OCI-LY3 (cell line): ENCODE data around the gene TPM4.

ENCODE experiments used
- H2AFZ ChIP-seq: fragments of 200-600, 300-600 bp; shearing (Covaris generic); 2 replicates; pipeline ENCODE4 v1.6.0; 2014; ENCODE audit warnings: antibody characterized with exemption, low read depth, low read length
- H3K27ac ChIP-seq: fragments of 200-600, 300-600 bp; sonication (generic); 2 replicates; pipeline ENCODE4 v1.5.1; 2014; ENCODE audit warnings: mild to moderate bottlenecking, low read length, moderate library complexity, mixed read lengths
- H3K27me3 ChIP-seq: fragments of 200-600, 300-600 bp; sonication (generic); 2 replicates; pipeline ENCODE4 v1.6.1; 2014; ENCODE audit warnings: low read depth, low read length, mixed read lengths
- H3K36me3 ChIP-seq: fragments of 200-600, 300-600 bp; sonication (generic); replicated peaks from 2 replicates; pipeline ENCODE3; 2014; ENCODE audit warnings: low read depth, low read length, mixed read lengths
- H3K4me1 ChIP-seq: fragments of 300-600, 200-600 bp; sonication (generic); 2 replicates; pipeline ENCODE4 v1.6.1; 2014; ENCODE audit warnings: low read length, mixed read lengths
- H3K4me2 ChIP-seq: fragments of 200-600, 300-600 bp; sonication (generic); 2 replicates; pipeline ENCODE4 v1.6.1; 2014; ENCODE audit warnings: low read length, mixed read lengths
- H3K4me3 ChIP-seq: fragments of 300-600, 200-600 bp; sonication (generic); 2 replicates; pipeline ENCODE4 v1.5.1; 2014; ENCODE audit warnings: antibody characterized with exemption, mild to moderate bottlenecking, low read length, moderate library complexity
- H3K79me2 ChIP-seq: fragments of 300-600, 200-600 bp; shearing (Covaris generic); 2 replicates; pipeline ENCODE4 v1.6.1; 2014; ENCODE audit warnings: mild to moderate bottlenecking, low read length, mixed read lengths
- H3K9ac ChIP-seq: fragments of 300-600, 200-600 bp; shearing (Covaris generic); 2 replicates; pipeline ENCODE4 v1.6.0; 2014; ENCODE audit warnings: mild to moderate bottlenecking, low read length, moderate library complexity
- H3K9me3 ChIP-seq: fragments of 200-600, 300-600 bp; shearing (Covaris generic); 2 replicates; pipeline ENCODE4 v1.6.1; 2014; ENCODE audit warnings: low read length, mixed read lengths; ENCODE audit not compliant: insufficient read depth
- H4K20me1 ChIP-seq: fragments of 200-600, 300-600 bp; sonication (generic); 2 replicates; pipeline ENCODE4 v1.6.1; 2016; ENCODE audit warnings: low read length, mixed read lengths; ENCODE audit not compliant: insufficient read depth
- CTCF ChIP-seq: fragments of 200-600, 300-600 bp; sonication (generic); IDR thresholded peaks from 2 replicates; pipeline ENCODE4 v1.5.1; 2014; ENCODE audit warnings: antibody characterized with exemption, low read length, low read depth
- EZH2phosphoT487 ChIP-seq: fragments of 200-600 bp; shearing (Covaris generic); IDR thresholded peaks from 2 replicates; pipeline ENCODE4 v1.6.1; 2018; ENCODE audit warnings: antibody characterized with exemption, mixed run types, low read depth

TPM4 gene

GRCh38 chr19:16052353-16052752 is 23.9 kb upstream of the TPM4 start:
- Histone ChIP-seq H3K4me1 (peaks cover 5% of the 10 kb centered on the region; the same call in 1 of the 2 replicates), H3K9me3 (peaks cover 21% of the 10 kb centered on the region), H2AFZ (no peak overlapping the region), H3K79me2 (no peaks in the 10 kb centered on the region), H3K4me3 (no peak overlapping the region), H3K27me3 (peaks cover 16% of the 10 kb centered on the region; the same call in 1 of the 2 replicates), H3K9ac (no peak overlapping the region), H3K27ac (no peak overlapping the region), H3K4me2 (no peak overlapping the region), H3K36me3 (peaks cover 2% of the 10 kb centered on the region), H4K20me1 (no peaks in the 10 kb centered on the region)
- TF ChIP-seq CTCF (no peak), EZH2phosphoT487 (no peak)

GRCh38 chr19:16057062-16057461 is 19.2 kb upstream of the TPM4 start:
- H2AFZ ChIP-seq, result no peak overlapping the region
- H3K4me3 ChIP-seq, result no peak overlapping the region
- TF ChIP-seq EZH2phosphoT487 (no peak), CTCF (no peak)
- H3K4me2 ChIP-seq, result no peak overlapping the region
- H3K9me3 ChIP-seq, result peaks cover 28% of the 10 kb centered on the region
- no peak overlapping the region for H3K9ac ChIP-seq
- H3K27ac ChIP-seq, result no peak overlapping the region
- H3K4me1 ChIP-seq, result peaks cover 8% of the 10 kb centered on the region; the same call in 1 of the 2 replicates
- no peaks in the 10 kb centered on the region for H4K20me1 ChIP-seq
- peaks cover 2% of the 10 kb centered on the region for H3K36me3 ChIP-seq
- H3K27me3 ChIP-seq, result peaks cover 8% of the 10 kb centered on the region; the same call in 1 of the 2 replicates
- no peaks in the 10 kb centered on the region for H3K79me2 ChIP-seq

- H3K4me1 ChIP-seq, result peaks cover 20% of the 10 kb centered on the region
- H3K36me3 ChIP-seq, result peaks cover 2% of the 10 kb centered on the region
- H3K4me2 ChIP-seq, result no peak overlapping the region
- no peaks in the 10 kb centered on the region for H4K20me1 ChIP-seq
- no peak overlapping the region for H3K4me3 ChIP-seq
- no peak for TF ChIP-seq CTCF
- no peak overlapping the region for H3K27ac ChIP-seq
- H2AFZ ChIP-seq, result no peak overlapping the region
- H3K9me3 ChIP-seq, result peaks cover 26% of the 10 kb centered on the region
- peaks cover 8% of the 10 kb centered on the region; the same call in 1 of the 2 replicates for H3K27me3 ChIP-seq
- no peaks in the 10 kb centered on the region for H3K79me2 ChIP-seq
- no peak overlapping the region for H3K9ac ChIP-seq
Observed at GRCh38 chr19:16060294-16060693, 16.0 kb upstream of the TPM4 start.

- H3K27ac ChIP-seq, result no peak overlapping the region
- peaks cover 27% of the 10 kb centered on the region for H3K4me1 ChIP-seq
- H2AFZ ChIP-seq, result no peak overlapping the region
- no peaks in the 10 kb centered on the region for H3K27me3 ChIP-seq
- no peak overlapping the region for H3K4me3 ChIP-seq
- no peaks in the 10 kb centered on the region for H3K36me3 ChIP-seq
- H3K9ac ChIP-seq, result no peak overlapping the region
- H3K79me2 ChIP-seq, result no peaks in the 10 kb centered on the region
- H3K4me2 ChIP-seq, result no peak overlapping the region
- TF ChIP-seq CTCF (no peak), EZH2phosphoT487 (no peak)
- no peaks in the 10 kb centered on the region for H4K20me1 ChIP-seq
- peaks cover 11% of the 10 kb centered on the region; the same call in 1 of the 2 replicates for H3K9me3 ChIP-seq
Observed at GRCh38 chr19:16061943-16062342, 14.4 kb upstream of the TPM4 start.
